Stomach (tissue), 9 donors: ENCODE results near the gene PARK7. TPM values are rescaled to one million over a fixed set of nuclear protein-coding genes. Genes with fewer than 3 reads are reported as not detected.

Experiments used
- DNase-seq, 2 donors: peaks; one replicate each; pipeline versions ENCODE4 v3.0.0 to v3.0.0-alpha.2; 2013 to 2019
- H3K27ac ChIP-seq, 5 donors: fragments of 200-600 bp in 4 of 5; sonication (generic) in 4 of 5; one replicate each; pipeline ENCODE4 v1.5.1; 2013 to 2019; ENCODE audit warnings: mild to moderate bottlenecking in 1 of 5, moderate library complexity in 1 of 5
- H3K27me3 ChIP-seq, 3 donors: fragments of 200-600 bp; sonication (generic); one replicate each; pipeline ENCODE4 v1.5.1; 2017 to 2019; ENCODE audit warnings: mixed run types in 1 of 3
- H3K36me3 ChIP-seq, 4 donors: fragments of 200-600 bp; sonication (generic); 1 replicate in 3 of 4; 2 replicates in 1 of 4; pipeline ENCODE4 v1.5.1; 2016 to 2019
- H3K4me1 ChIP-seq, 4 donors: fragments of 200-600 bp; sonication (generic); one replicate each; pipeline ENCODE4 v1.5.1; 2016 to 2019
- H3K4me3 ChIP-seq, 4 donors: fragments of 200-600 bp; sonication (generic) in 3 of 4; one replicate each; pipeline ENCODE4 v1.5.1; 2016 to 2019; ENCODE audit warnings: mild to moderate bottlenecking in 1 of 4
- H3K9me3 ChIP-seq, 4 donors: fragments of 200-600 bp; sonication (generic); one replicate each; pipeline ENCODE4 v1.5.1; 2016 to 2019
- EP300 ChIP-seq: sonication (generic); formaldehyde crosslinking; IDR thresholded peaks from one replicate; pipeline ENCODE4 v1.6.1; 2017; ENCODE audit warnings: antibody characterized with exemption
- POLR2A ChIP-seq, 4 donors: fragments of 450-650 bp; IDR thresholded peaks; one replicate each; pipeline ENCODE4 v1.6.1; 2016; ENCODE audit warnings: antibody characterized with exemption in 4 of 4, control low read depth in 2 of 4, mild to moderate bottlenecking in 1 of 4, moderate library complexity in 1 of 4
- POLR2AphosphoS5 ChIP-seq, 3 donors: sonication (generic); formaldehyde crosslinking; IDR thresholded peaks; one replicate each; pipeline ENCODE4 v1.6.1; 2016; ENCODE audit warnings: antibody characterized with exemption in 3 of 3
- WGBS, 5 donors: extraction: QIAGEN DNeasy Blood & Tissue Kit in 3 of 5; methylation state at CpG; one replicate each; pipeline versions ENCODE4 v1.1.5 to v1.1.7; 2013 to 2018; 5-methylcytosine and 5-hydroxymethylcytosine counted together
- intact Hi-C: fragments of 100-400 bp; cut with DNase I; formaldehyde crosslinking; loops from one replicate; pipeline ENCODE4 v1.15.1; 2023; ENCODE audit warnings: low total_unique reads
- polyA plus RNA-seq, 3 donors: library from polyadenylated mRNA; stranded (reverse); fragments of 200-250 nt; gene quantifications; one replicate each; pipeline ENCODE4 v1.2.3, GENCODE V29; 2013
- total RNA-seq, 5 donors: library from RNA; depleted of rRNA; stranded (reverse); fragments of >200 nt; gene quantifications; one replicate each; pipeline versions ENCODE4 v1.1.0 to v1.2.3, GENCODE V29; 2014 to 2016
- TF ChIP-seq, protein P1 (sequence below), 7 experiments: fragments of 450-650 bp in 4 of 7; fragments of 200-600 bp in 3 of 7; sonication (generic) in 3 of 7; IDR thresholded peaks; one replicate each; pipeline ENCODE4 v1.5.1; 2016 to 2019; ENCODE audit warnings: antibody characterized with exemption in 7 of 7, control low read depth in 2 of 7, mild to moderate bottlenecking in 1 of 7
- donor health status: healthy with polysubstance abuse.
- donor health status: Bipolar disorder and iron deficiency.
- donor health status: healthy.

The PARK7 gene
- total and polyA plus RNA-seq, 8 donors: 41.4 to 350 (median 142) TPM

DNA sequence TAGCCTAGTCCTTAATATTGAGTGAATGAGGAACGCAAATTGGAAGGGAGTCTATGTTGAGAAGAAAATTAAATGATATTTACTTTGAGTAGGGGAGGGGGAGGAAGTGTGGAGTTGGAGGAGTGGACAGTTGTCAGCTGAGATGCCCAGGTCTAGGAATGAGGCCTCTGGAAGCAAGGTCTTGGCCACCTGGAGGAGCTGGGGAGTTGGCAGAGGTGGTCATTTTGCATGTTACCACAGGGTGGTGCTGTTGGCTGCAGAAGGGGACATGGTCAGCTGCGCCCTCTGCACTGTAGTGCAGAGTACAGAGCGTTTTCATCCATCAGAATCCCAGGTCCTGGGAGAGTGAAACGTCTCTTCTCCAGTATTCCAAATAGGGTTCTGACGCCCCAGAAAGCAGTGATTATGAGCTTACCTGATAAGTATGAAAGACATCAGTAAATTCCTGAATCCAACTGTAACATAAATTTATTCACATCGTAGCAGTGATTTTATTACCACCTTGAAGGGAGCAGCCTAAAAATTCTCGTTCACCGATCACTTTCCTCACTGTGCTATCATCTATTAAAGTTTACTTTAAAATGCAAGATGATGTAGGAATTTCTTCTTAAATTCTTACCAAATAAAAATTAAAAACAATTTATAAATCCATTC lies 13.8 kb downstream of the PARK7 start:
- no peaks in the 10 kb centered on the region for H3K9me3 ChIP-seq
- H3K4me1 ChIP-seq: peaks cover 0 to 28% (median 10%) of the 10 kb centered on the region in 4 donors
- DNase-seq: peak; percentile 82 to 90
- intact Hi-C loops: no loop called here
- no peaks in the 10 kb centered on the region for H3K27me3 ChIP-seq
- 60 to 68% (median 62%) methylated on average over 8 of the region's 8 CpGs for WGBS, 5 donors
- H3K36me3 ChIP-seq: peaks cover 42 to 88% (median 84%) of the 10 kb centered on the region in 4 donors
- no peak overlapping the region for H3K4me3 ChIP-seq
- TF ChIP-seq, protein P1, sequence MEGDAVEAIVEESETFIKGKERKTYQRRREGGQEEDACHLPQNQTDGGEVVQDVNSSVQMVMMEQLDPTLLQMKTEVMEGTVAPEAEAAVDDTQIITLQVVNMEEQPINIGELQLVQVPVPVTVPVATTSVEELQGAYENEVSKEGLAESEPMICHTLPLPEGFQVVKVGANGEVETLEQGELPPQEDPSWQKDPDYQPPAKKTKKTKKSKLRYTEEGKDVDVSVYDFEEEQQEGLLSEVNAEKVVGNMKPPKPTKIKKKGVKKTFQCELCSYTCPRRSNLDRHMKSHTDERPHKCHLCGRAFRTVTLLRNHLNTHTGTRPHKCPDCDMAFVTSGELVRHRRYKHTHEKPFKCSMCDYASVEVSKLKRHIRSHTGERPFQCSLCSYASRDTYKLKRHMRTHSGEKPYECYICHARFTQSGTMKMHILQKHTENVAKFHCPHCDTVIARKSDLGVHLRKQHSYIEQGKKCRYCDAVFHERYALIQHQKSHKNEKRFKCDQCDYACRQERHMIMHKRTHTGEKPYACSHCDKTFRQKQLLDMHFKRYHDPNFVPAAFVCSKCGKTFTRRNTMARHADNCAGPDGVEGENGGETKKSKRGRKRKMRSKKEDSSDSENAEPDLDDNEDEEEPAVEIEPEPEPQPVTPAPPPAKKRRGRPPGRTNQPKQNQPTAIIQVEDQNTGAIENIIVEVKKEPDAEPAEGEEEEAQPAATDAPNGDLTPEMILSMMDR (IDR thresholded peaks at IDR 0.05): peak in 6 of 7 experiments; percentile 31 to 89 (median 82)
- TF ChIP-seq EP300: no peak
- peak in 2 of 3 donors; percentile 6 to 65 for TF ChIP-seq POLR2AphosphoS5 (IDR thresholded peaks at IDR 0.05)
- H3K27ac ChIP-seq: peak overlapping the region in 1 of 5 donors; percentile 78

DNA sequence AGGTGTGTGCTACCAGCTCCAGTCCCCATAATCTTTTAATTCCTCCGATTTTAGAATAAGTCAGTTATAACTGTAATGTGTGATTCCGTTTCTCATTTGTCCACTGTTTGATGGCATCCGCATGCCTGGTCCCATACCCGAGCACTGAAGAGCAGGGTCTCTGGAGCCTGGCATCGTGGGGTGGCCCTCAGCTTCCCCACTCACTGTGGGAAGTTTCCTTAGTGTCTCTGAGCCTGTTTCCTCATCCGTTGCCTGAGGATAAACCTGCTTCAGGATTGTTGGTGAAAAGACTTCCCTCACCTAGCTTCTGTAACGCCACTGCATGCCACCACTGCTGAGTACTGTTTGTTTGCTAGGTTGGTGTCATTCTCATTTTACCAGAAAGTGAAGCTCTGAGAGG lies 19.5 kb downstream of the PARK7 start:
- TF ChIP-seq POLR2A (IDR thresholded peaks at IDR 0.05): no peak
- TF ChIP-seq, protein P1 (IDR thresholded peaks at IDR 0.05): no peak
- TF ChIP-seq EP300: no peak
- no peak for TF ChIP-seq POLR2AphosphoS5 (IDR thresholded peaks at IDR 0.05)
- 81 to 89% (median 86%) methylated on average over 7 of the region's 7 CpGs for WGBS, 5 donors
- peaks cover 0 to 30% (median 14%) of the 10 kb centered on the region in 4 donors for H3K4me1 ChIP-seq
- H3K9me3 ChIP-seq: no peaks in the 10 kb centered on the region
- H3K36me3 ChIP-seq: peaks cover 50 to 90% (median 88%) of the 10 kb centered on the region in 4 donors
- H3K27ac ChIP-seq: no peak overlapping the region
- no peak overlapping the region for H3K4me3 ChIP-seq
- intact Hi-C loops: loop anchor here (5.0 kb wide), 1 partner anchor 336 kb away; the partner anchor contains the start of gene SLC45A1
- DNase-seq: no peak
- H3K27me3 ChIP-seq: no peaks in the 10 kb centered on the region

DNA sequence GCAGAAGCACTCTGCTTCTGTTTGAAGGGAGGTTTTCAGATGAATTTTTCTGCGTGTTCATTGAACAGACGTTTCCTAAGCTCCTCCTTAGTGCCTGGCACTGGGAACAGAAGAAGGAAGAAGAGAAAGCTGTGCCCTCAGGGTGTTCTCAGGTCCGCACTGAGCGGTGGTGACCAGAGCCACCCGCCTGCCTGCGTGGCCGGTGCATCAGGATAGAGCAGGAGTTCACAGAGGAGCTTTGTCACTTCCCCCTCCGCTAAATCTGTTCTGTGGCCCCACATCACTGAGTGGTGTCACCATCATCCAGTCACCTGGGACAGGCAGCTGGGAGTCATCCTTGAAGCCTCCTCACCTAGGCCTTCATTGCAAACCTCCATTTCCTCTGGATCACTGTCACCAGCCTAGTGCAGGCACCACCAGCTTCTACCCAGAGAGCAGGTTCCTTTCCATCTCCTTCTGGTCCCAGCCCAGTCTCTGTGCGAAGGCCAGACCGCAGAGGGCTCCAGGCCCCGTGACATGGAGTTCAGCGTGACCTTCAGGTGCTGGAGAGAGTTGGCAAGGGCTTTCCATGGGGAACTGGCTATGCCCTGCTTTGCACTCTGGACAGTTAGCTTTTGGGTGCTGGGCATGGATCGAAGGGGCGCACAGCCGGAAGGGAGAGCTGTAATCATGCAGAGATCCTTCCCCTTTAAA lies 21.7 kb downstream of the PARK7 start:
- TF ChIP-seq EP300 (no peak), POLR2AphosphoS5 (IDR thresholded peaks at IDR 0.05) (no peak), POLR2A (IDR thresholded peaks at IDR 0.05) (no peak)
- TF ChIP-seq, protein P1 (IDR thresholded peaks at IDR 0.05): no peak
- DNase-seq: no peak
- 90 to 96% (median 94%) methylated on average over 15 of the region's 15 CpGs for WGBS, 5 donors
- intact Hi-C loops: loop anchor here (5.0 kb wide), 1 partner anchor 334 kb away; the partner anchor contains the start of gene SLC45A1
- Histone ChIP-seq H3K4me1 (peaks cover 0 to 14% (median 8%) of the 10 kb centered on the region in 4 donors), H3K4me3 (no peak overlapping the region), H3K9me3 (no peaks in the 10 kb centered on the region), H3K27ac (no peak overlapping the region), H3K36me3 (peaks cover 48 to 87% (median 86%) of the 10 kb centered on the region in 4 donors), H3K27me3 (no peaks in the 10 kb centered on the region)

DNA sequence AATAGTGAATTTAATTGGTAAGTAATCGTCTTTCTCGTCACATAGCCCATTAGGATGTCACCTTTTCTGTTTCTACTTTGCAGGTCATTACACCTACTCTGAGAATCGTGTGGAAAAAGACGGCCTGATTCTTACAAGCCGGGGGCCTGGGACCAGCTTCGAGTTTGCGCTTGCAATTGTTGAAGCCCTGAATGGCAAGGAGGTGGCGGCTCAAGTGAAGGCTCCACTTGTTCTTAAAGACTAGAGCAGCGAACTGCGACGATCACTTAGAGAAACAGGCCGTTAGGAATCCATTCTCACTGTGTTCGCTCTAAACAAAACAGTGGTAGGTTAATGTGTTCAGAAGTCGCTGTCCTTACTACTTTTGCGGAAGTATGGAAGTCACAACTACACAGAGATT lies 23.3 kb downstream of the PARK7 start:
- no peak for TF ChIP-seq EP300
- TF ChIP-seq, protein P1 (IDR thresholded peaks at IDR 0.05): no peak
- TF ChIP-seq POLR2AphosphoS5 (IDR thresholded peaks at IDR 0.05): no peak
- no peak for TF ChIP-seq POLR2A (IDR thresholded peaks at IDR 0.05)
- intact Hi-C loops: loop anchor here (5.0 kb wide), 1 partner anchor 332 kb away; the partner anchor contains the start of gene SLC45A1
- H3K36me3 ChIP-seq: peaks cover 34 to 73% (median 71%) of the 10 kb centered on the region in 4 donors

More for the DNA sequence above, 23.3 kb downstream of the PARK7 start:
- DNase-seq: no peak
- 91 to 95% (median 92%) methylated on average over 15 of the region's 15 CpGs for WGBS, 5 donors
- Histone ChIP-seq H3K9me3 (no peaks in the 10 kb centered on the region), H3K4me3 (no peak overlapping the region), H3K4me1 (peaks cover 0 to 29% (median 14%) of the 10 kb centered on the region in 4 donors), H3K27me3 (no peaks in the 10 kb centered on the region), H3K27ac (no peak overlapping the region)
